GM12878 (cell line): ENCODE results near the gene TRIM41. TPM values are rescaled to one million over a fixed set of nuclear protein-coding genes. Genes with fewer than 3 reads are reported as not detected.

Source experiments
- ATAC-seq: fragments of 200-7000 bp; cut with Tn5 transposase; 3 replicates; pipeline ENCODE4 v1.9.1; 2020; ENCODE audit warnings: mild to moderate bottlenecking, moderate library complexity
- BruUV-seq: library from RNA; stranded (reverse); fragments of 400-500 nt; replicated peaks from 2 replicates; lab custom pipeline; 2021; lab: Mats Ljungman, UMichigan
- CTCF ChIA-PET: fragments of 300-600 bp; sonication (Branson Sonifier 250); formaldehyde crosslinking; extraction: SDS; loops from one replicate; lab custom pipeline; 2021; ENCODE audit warnings: inconsistent platforms; lab: Yijun Ruan, JAX
- POLR2A ChIA-PET: fragments of 350-600 bp; formaldehyde crosslinking; extraction: SDS; loops from one replicate; lab custom pipeline; 2021; ENCODE audit warnings: inconsistent platforms; lab: Charles Lee
- RAD21 ChIA-PET: fragments of 300-600 bp; sonication (Branson Sonifier 250); formaldehyde crosslinking; loops from one replicate; lab custom pipeline; 2023; ENCODE audit warnings: antibody characterized with exemption; ENCODE audit not compliant: unreplicated experiment; lab: Charles Lee
- SMC1A ChIA-PET: fragments of 300-600 bp; sonication (Branson Sonifier 250); formaldehyde crosslinking; loops from one replicate; lab custom pipeline; 2023; ENCODE audit not compliant: unreplicated experiment, uncharacterized antibody; lab: Charles Lee
- DNase-seq: peaks from one replicate; pipeline ENCODE4 v3.0.0-alpha.2; 2011; ENCODE audit warnings: low read depth, low spot score
- FAIRE-seq: peaks from 3 replicates; lab custom pipeline; 2011; peaks lifted over from hg19 to GRCh38; lab: Jason Lieb, UNC
- H2AFZ ChIP-seq: 2 replicates; pipeline ENCODE4 v1.6.0; 2011; ENCODE audit warnings: low read depth, low read length, control low read depth; ENCODE audit not compliant: control insufficient read depth
- H3K27ac ChIP-seq: 2 replicates; pipeline ENCODE4 v1.5.1; 2011; ENCODE audit warnings: control low read depth; ENCODE audit not compliant: control insufficient read depth, insufficient read depth
- H3K27me3 ChIP-seq, 2 experiments: replicated peaks in 1 of 2; 2 replicates each; pipeline versions ENCODE4 v1.6.0 to v1.6.1; 2011; ENCODE audit warnings: low read length in 1 of 2; ENCODE audit not compliant: control insufficient read depth in 2 of 2, insufficient read depth in 2 of 2
- H3K36me3 ChIP-seq, 2 experiments: 2 replicates each; pipeline ENCODE4 v1.5.1; 2011; ENCODE audit warnings: low read length in 1 of 2; ENCODE audit not compliant: control insufficient read depth in 2 of 2, insufficient read depth in 2 of 2
- H3K4me1 ChIP-seq: 2 replicates; pipeline ENCODE4 v1.6.1; 2011; ENCODE audit warnings: mild to moderate bottlenecking, low read length, moderate library complexity, mixed read lengths; ENCODE audit not compliant: control insufficient read depth, insufficient read depth
- H3K4me2 ChIP-seq: 2 replicates; pipeline ENCODE4 v1.6.0; 2011; ENCODE audit warnings: control low read depth; ENCODE audit not compliant: control insufficient read depth, insufficient read depth
- H3K4me3 ChIP-seq: fragments of 200-600 bp; sonication (generic); 2 replicates; pipeline ENCODE4 v1.5.1; 2016
- H3K79me2 ChIP-seq: 2 replicates; pipeline ENCODE4 v1.6.0; 2011; ENCODE audit warnings: low read length; ENCODE audit not compliant: control insufficient read depth, insufficient read depth
- H3K9ac ChIP-seq: 2 replicates; pipeline ENCODE4 v1.8.0; 2011; ENCODE audit warnings: low read length, control low read depth, mixed read lengths; ENCODE audit not compliant: control insufficient read depth, insufficient read depth
- H3K9me3 ChIP-seq: replicated peaks from 3 replicates; pipeline ENCODE4 v1.5.1; 2011; ENCODE audit warnings: mild to moderate bottlenecking, low read length; ENCODE audit not compliant: control insufficient read depth, insufficient read depth
- H4K20me1 ChIP-seq: 2 replicates; pipeline ENCODE4 v1.6.0; 2011; ENCODE audit not compliant: control insufficient read depth, insufficient read depth
- ASH2L ChIP-seq: fragments of 300-600, 200-600 bp; sonication (generic); IDR thresholded peaks from 2 replicates; pipeline ENCODE4 v1.6.1; 2017; ENCODE audit warnings: low read depth, mild to moderate bottlenecking, borderline replicate concordance
- CREM ChIP-seq: IDR thresholded peaks from 2 replicates; pipeline ENCODE4 v1.6.1; 2014; ENCODE audit warnings: antibody characterized with exemption, low read depth
- E2F8 ChIP-seq: fragments of 450-650 bp; IDR thresholded peaks from 2 replicates; pipeline ENCODE4 v1.6.1; 2018; ENCODE audit warnings: mild to moderate bottlenecking, low read depth, moderate library complexity; ENCODE audit not compliant: partially characterized antibody
- EED ChIP-seq: sonication (generic); IDR thresholded peaks from 2 replicates; pipeline ENCODE4 v1.6.1; 2016; ENCODE audit warnings: antibody characterized with exemption, low read depth
- GATAD2B ChIP-seq: fragments of 450-650 bp; conservative IDR thresholded peaks from 2 replicates; pipeline ENCODE4 v1.6.1; 2017; ENCODE audit warnings: low read depth, mild to moderate bottlenecking, moderate library complexity
- IRF3 ChIP-seq: fragments of 450-650 bp; IDR thresholded peaks from 2 replicates; pipeline ENCODE4 v1.6.1; 2014; ENCODE audit warnings: mild to moderate bottlenecking
- KAT2A ChIP-seq: conservative IDR thresholded peaks from 2 replicates; pipeline ENCODE4 v1.6.1; 2011; ENCODE audit warnings: low read depth, low read length; ENCODE audit not compliant: control insufficient read depth
- KDM1A ChIP-seq: fragments of 200-600 bp; sonication (generic); IDR thresholded peaks from 2 replicates; pipeline ENCODE4 v1.6.1; 2016; ENCODE audit warnings: borderline replicate concordance
- MEF2A ChIP-seq: IDR thresholded peaks from 2 replicates; pipeline ENCODE4 v1.6.1; 2011; ENCODE audit warnings: low read depth, mild to moderate bottlenecking, low read length, moderate library complexity; ENCODE audit not compliant: insufficient read depth
- MTA3 ChIP-seq: IDR thresholded peaks from 2 replicates; pipeline ENCODE4 v1.6.1; 2012; ENCODE audit warnings: low read length, inconsistent platforms, borderline replicate concordance
- NR2C2 ChIP-seq: IDR thresholded peaks from 2 replicates; pipeline ENCODE4 v1.6.1; 2011; ENCODE audit warnings: borderline replicate concordance, low read depth; ENCODE audit not compliant: control insufficient read depth, insufficient read length
- RAD21 ChIP-seq: IDR thresholded peaks from 2 replicates; pipeline ENCODE4 v1.6.1; 2011; ENCODE audit warnings: mild to moderate bottlenecking, low read depth, low read length, moderate library complexity; ENCODE audit not compliant: insufficient read depth
- RFX5 ChIP-seq: IDR thresholded peaks from 2 replicates; pipeline ENCODE4 v1.6.1; 2011; ENCODE audit warnings: low read depth, low read length, improper control_type of control experiment
- RUNX3 ChIP-seq: IDR thresholded peaks from 2 replicates; pipeline ENCODE4 v1.6.1; 2012; ENCODE audit warnings: low read length, inconsistent platforms
- SMAD1 ChIP-seq: fragments of 450-650 bp; IDR thresholded peaks from 2 replicates; pipeline ENCODE4 v1.6.1; 2018; ENCODE audit warnings: mild to moderate bottlenecking, low read depth; ENCODE audit not compliant: partially characterized antibody
- SP1 ChIP-seq: IDR thresholded peaks from one replicate; pipeline ENCODE4 v1.6.1; 2011; ENCODE audit warnings: low read depth, low read length
- USF1 ChIP-seq: IDR thresholded peaks from 2 replicates; pipeline ENCODE4 v1.6.1; 2011; ENCODE audit warnings: borderline replicate concordance, low read depth, mild to moderate bottlenecking, moderate library complexity, mixed read lengths, low read length; ENCODE audit not compliant: insufficient read depth; ENCODE audit errors: extremely low read length
- ZNF384 ChIP-seq: IDR thresholded peaks from 2 replicates; pipeline ENCODE4 v1.6.1; 2012; ENCODE audit warnings: low read depth, mild to moderate bottlenecking, low read length, improper control_type of control experiment, borderline replicate concordance
- WGBS: methylation state at CpG from one replicate; pipeline ENCODE4 v1.1.6; 2016; ENCODE audit warnings: low lambda C conversion rate; ENCODE audit not compliant: insufficient replicate concordance, insufficient coverage; ENCODE audit errors: missing lambda C conversion rate; 5-methylcytosine and 5-hydroxymethylcytosine counted together
- in situ Hi-C: fragments of 300-500 bp; cut with MboI; formaldehyde crosslinking; loops from 9 replicates; pipeline ENCODE4 v1.14.3; 2018; ENCODE audit warnings: mixed read lengths
- intact Hi-C: fragments of 100-400 bp; cut with micrococcal nuclease; formaldehyde crosslinking; loops from one replicate; pipeline ENCODE4 v1.14.2; 2022; ENCODE audit not compliant: unreplicated experiment
- polyA plus RNA-seq, 11 experiments: library from polyadenylated mRNA; depleted of rRNA in 4 of 11; unstranded in 6 of 11; stranded (reverse) in 5 of 11; fragments of >200 nt; fragmentation: Nextera tagmentation in 4 of 11; fragmentation: Illumina TruSeq in 1 of 11; extraction: Ambion mirVana in 4 of 11; extraction: Trizol in 1 of 11; gene quantifications; 1 replicate in 1 of 11; 2 replicates in 10 of 11; pipeline versions ENCODE4 v1.2.1 to v1.2.3, GENCODE V29; 2011 to 2016; ENCODE audit warnings: inconsistent platforms in 2 of 11, missing spikeins in 2 of 11, low read depth in 1 of 11
- total RNA-seq, 4 experiments: library from RNA; depleted of rRNA in 3 of 4; stranded (reverse); fragments of >200 nt in 3 of 4; fragmentation: Illumina TruSeq in 1 of 4; extraction: Trizol in 1 of 4; gene quantifications; 2 replicates each; pipeline versions ENCODE4 v1.2.1 to v1.2.3, GENCODE V29; 2013 to 2021

Gene TRIM41
- total and polyA plus RNA-seq, 10 of the 15 experiments (the other 5 are each of a cell fraction or from before 2014, with no cell fraction given) = 1.0 to 28.9 (median 10.6) TPM

GRCh38 chr5:181221792-181222629 is 1.1 kb upstream of the TRIM41 start:
- ChIA-PET RAD21 (interaction anchor here (0.6 to 2.6 kb wide), 9 partner anchors 15 to 168 kb away, joined by 3 to 25 read pairs (median 4); no protein-coding TSS in a partner anchor), SMC1A (interaction anchor here (0.6 to 1.9 kb wide), 11 partner anchors 13 to 59 kb away, joined by 3 to 10 read pairs (median 4); partner anchors contain the start of genes RACK1 and TRIM7)
- TF ChIP-seq ASH2L (no peak), IRF3 (no peak), E2F8 (no peak), EED (peak; percentile 83; the same call in 1 of the 2 replicates), ZNF384 (no peak), GATAD2B (peak; percentile 60; the same call in 1 of the 2 replicates), KDM1A (no peak), MEF2A (peak; percentile 44; the same call in 1 of the 2 replicates), CREM (peak; percentile 63; the same call in 1 of the 2 replicates), SMAD1 (no peak), RUNX3 (no peak), RAD21 (no peak), SP1 (peak; percentile 53), USF1 (no peak), NR2C2 (no peak), MTA3 (no peak), RFX5 (no peak; the same call in 1 of the 2 replicates), KAT2A (no peak)

More at GRCh38 chr5:181221792-181222629, 1.1 kb upstream of the TRIM41 start:
- H2AFZ ChIP-seq = peak overlapping the region; percentile 63
- no peaks in the 10 kb centered on the region for H4K20me1 ChIP-seq
- H3K36me3 ChIP-seq = no peaks in the 10 kb centered on the region
- H3K79me2 ChIP-seq = peaks cover 23% of the 10 kb centered on the region
- peak overlapping the region; percentile 92 for H3K4me2 ChIP-seq
- WGBS = under 1% methylated on average over 50 of the region's 50 CpGs
- peaks cover 20% of the 10 kb centered on the region for H3K4me1 ChIP-seq
- ATAC-seq = peak; percentile 50
- FAIRE-seq = no peak
- in situ Hi-C loops (no loop called here), intact Hi-C loops (loop anchor here (1.0 to 2.0 kb wide), 3 partner anchors 15 to 39 kb away; partner anchors contain the start of gene TRIM52)
- H3K9me3 ChIP-seq = no peaks in the 10 kb centered on the region
- BruUV-seq = no TSS peak
- H3K4me3 ChIP-seq = peak overlapping the region; percentile 98
- POLR2A ChIA-PET = interaction anchor here (0.6 to 5.1 kb wide), 11 partner anchors 9 to 427 kb away, joined by 3 to 36 read pairs (median 8); partner anchors contain the start of genes RACK1 and TRIM52
- DNase-seq = peak; percentile 95
- H3K9ac ChIP-seq = peak overlapping the region; percentile 81
- CTCF ChIA-PET = interaction anchor here (0.9 to 2.6 kb wide), 6 partner anchors 9 to 40 kb away, joined by 3 to 12 read pairs (median 4); no protein-coding TSS in a partner anchor
- peak overlapping the region; percentile 95 for H3K27ac ChIP-seq
- no peaks in the 10 kb centered on the region for H3K27me3 ChIP-seq
